Measurements from ENCODE around the gene DPF1. TPM values are rescaled to one million over a fixed set of nuclear protein-coding genes. Genes with fewer than 3 reads are reported as not detected.

Gene DPF1
- total RNA-seq, 1 experiment from 2014 or later, result 7.5 TPM

- ChIA-PET POLR2A (no interaction called here), CTCF (interaction anchor here (0.5 kb wide), 1 partner anchor 126 kb away, joined by 3 read pairs; no protein-coding TSS in a partner anchor)
- H3K36me3 ChIP-seq (ENCODE audit: control insufficient read depth, insufficient read depth, low read length), result no peaks in the 10 kb centered on the region
These were observed 19.9 kb downstream of the DPF1 start for GRCh38 chr19:38204096-38204495.

GRCh38 chr19:38203197-38203596, 20.8 kb downstream of the DPF1 start:
- Histone ChIP-seq H3K9me3 (ENCODE audit: control insufficient read depth, insufficient read depth, low read depth, low read length) (no peaks in the 10 kb centered on the region), H3K4me3 (ENCODE audit: low read depth in 2 of 2, low read length in 2 of 2) (no peak overlapping the region), H3K36me3 (ENCODE audit: control insufficient read depth, insufficient read depth, low read length) (no peaks in the 10 kb centered on the region), H3K27ac (ENCODE audit: low read length) (no peak overlapping the region), H3K27me3 (ENCODE audit: control insufficient read depth, insufficient read depth, low read length) (no peaks in the 10 kb centered on the region), H3K4me1 (ENCODE audit: control insufficient read depth, insufficient read depth, low read length) (peaks cover 3% of the 10 kb centered on the region; the same call in 1 of the 2 replicates)
- in situ Hi-C loops (cut with HindIII; ENCODE audit: low pct_unique_long_range_greater_than_20kb, low sequenced_read_pairs) (no loop called here), intact Hi-C loops (cut with micrococcal nuclease; ENCODE audit: unreplicated experiment) (no loop called here)
- CTCF ChIA-PET, result no interaction called here
- ATAC-seq (no peak), DNase-seq (ENCODE audit: low read depth, low spot score) (no peak)
- no TSS peak for BruUV-seq (replicated peaks)
- POLR2A ChIA-PET, result no interaction called here
- TF ChIP-seq POLR2AphosphoS5 (IDR thresholded peaks at IDR 0.05; ENCODE audit: low read depth, low read length), result no peak
- TF ChIP-seq TCF7L2 (IDR thresholded peaks at IDR 0.05; ENCODE audit: low read depth, low read length), result no peak
- TF ChIP-seq SIN3A (IDR thresholded peaks at IDR 0.05; ENCODE audit: borderline replicate concordance, insufficient read depth, low read depth, low read length), result no peak
- TF ChIP-seq CTCF (IDR thresholded peaks at IDR 0.05), result no peak
- no peak for TF ChIP-seq REST (IDR thresholded peaks at IDR 0.05; ENCODE audit: insufficient read depth in 1 of 2, low read depth in 2 of 2, low read length in 1 of 2)

More at GRCh38 chr19:38204096-38204495, 19.9 kb downstream of the DPF1 start:
- no peak for ATAC-seq
- DNase-seq (ENCODE audit: low read depth, low spot score), result no peak
- H3K4me3 ChIP-seq (ENCODE audit: low read depth in 2 of 2, low read length in 2 of 2), result no peak overlapping the region
- no TSS peak for BruUV-seq (replicated peaks)
- in situ Hi-C loops (cut with HindIII; ENCODE audit: low pct_unique_long_range_greater_than_20kb, low sequenced_read_pairs), result no loop called here
- intact Hi-C loops (cut with micrococcal nuclease; ENCODE audit: unreplicated experiment), result no loop called here
- TF ChIP-seq REST (IDR thresholded peaks at IDR 0.05; ENCODE audit: insufficient read depth in 1 of 2, low read depth in 2 of 2, low read length in 1 of 2) (no peak), CTCF (IDR thresholded peaks at IDR 0.05) (no peak), POLR2AphosphoS5 (IDR thresholded peaks at IDR 0.05; ENCODE audit: low read depth, low read length) (no peak), SIN3A (IDR thresholded peaks at IDR 0.05; ENCODE audit: borderline replicate concordance, insufficient read depth, low read depth, low read length) (no peak), TCF7L2 (IDR thresholded peaks at IDR 0.05; ENCODE audit: low read depth, low read length) (no peak)
- no peak overlapping the region for H3K27ac ChIP-seq (ENCODE audit: low read length)
- peaks cover 3% of the 10 kb centered on the region; the same call in 1 of the 2 replicates for H3K4me1 ChIP-seq (ENCODE audit: control insufficient read depth, insufficient read depth, low read length)
- H3K9me3 ChIP-seq (ENCODE audit: control insufficient read depth, insufficient read depth, low read depth, low read length), result no peaks in the 10 kb centered on the region
- H3K27me3 ChIP-seq (ENCODE audit: control insufficient read depth, insufficient read depth, low read length), result no peaks in the 10 kb centered on the region

All from Panc1 (cell line).